Ramos (cell line): ENCODE measurements around the gene TIMD4.
"Not testable (repeated sequence)": the region's sequence is repeated elsewhere in the genome, so short reads cannot be mapped to it uniquely, and the experiment has no call there.

Experiments used
- in situ Hi-C: fragments of 300-500 bp; cut with MboI; formaldehyde crosslinking; loops from one replicate; pipeline ENCODE4 v1.14.3; 2022; ENCODE audit warnings: low sequenced_read_pairs; ENCODE audit not compliant: unreplicated experiment

Gene TIMD4

GRCh38 chr5:156963125-156963524 lies at the start of gene TIMD4:
TIMD4 (minus strand) TSS chr5:156963226; CDS start chr5:156963198, 28 bp downstream.
- in situ Hi-C loops: no loop called here

GRCh38 chr5:157006262-157006661 lies 43.2 kb upstream of the TIMD4 start:
- in situ Hi-C loops: no loop called here

- in situ Hi-C loops: no loop called here
Measured at GRCh38 chr5:157004893-157005551, 42.0 kb upstream of the TIMD4 start.

GRCh38 chr5:156991714-156992113 lies 28.7 kb upstream of the TIMD4 start:
- in situ Hi-C loops: no loop called here

GRCh38 chr5:156984064-156984463 lies 21.0 kb upstream of the TIMD4 start:
- in situ Hi-C loops: no loop called here

- in situ Hi-C loops: no loop called here
Measured at GRCh38 chr5:156981481-156981880, 18.5 kb upstream of the TIMD4 start.

GRCh38 chr5:156974328-156974727 lies 11.3 kb upstream of the TIMD4 start:
- in situ Hi-C loops: no loop called here

GRCh38 chr5:156971848-156972525 lies 9.0 kb upstream of the TIMD4 start:
- in situ Hi-C loops: no loop called here

- in situ Hi-C loops: no loop called here
Measured at GRCh38 chr5:156971415-156971814, 8.4 kb upstream of the TIMD4 start.

GRCh38 chr5:156967386-156967785 lies 4.4 kb upstream of the TIMD4 start:
- in situ Hi-C loops: not testable (repeated sequence)

GRCh38 chr5:156956321-156956720 lies 6.7 kb downstream of the TIMD4 start:
- in situ Hi-C loops: no loop called here

- in situ Hi-C loops: no loop called here
Measured at GRCh38 chr5:156951359-156951758, 11.7 kb downstream of the TIMD4 start.

GRCh38 chr5:156950716-156951115 lies 12.3 kb downstream of the TIMD4 start:
- in situ Hi-C loops: no loop called here

- in situ Hi-C loops: loop anchor here (25.0 kb wide), 1 partner anchor 538 kb away; no protein-coding TSS in a partner anchor
Measured at GRCh38 chr5:156949424-156949823, 13.6 kb downstream of the TIMD4 start.

GRCh38 chr5:156947925-156948324 lies 15.1 kb downstream of the TIMD4 start:
- in situ Hi-C loops: loop anchor here (25.0 kb wide), 1 partner anchor 539 kb away; no protein-coding TSS in a partner anchor

GRCh38 chr5:156942064-156942463 lies 21.0 kb downstream of the TIMD4 start:
- in situ Hi-C loops: loop anchor here (25.0 kb wide), 1 partner anchor 545 kb away; no protein-coding TSS in a partner anchor

GRCh38 chr5:156940462-156940861 lies 22.6 kb downstream of the TIMD4 start:
- in situ Hi-C loops: loop anchor here (25.0 kb wide), 1 partner anchor 547 kb away; no protein-coding TSS in a partner anchor

GRCh38 chr5:156936972-156937371 lies 26.1 kb downstream of the TIMD4 start:
- in situ Hi-C loops: loop anchor here (25.0 kb wide), 1 partner anchor 550 kb away; no protein-coding TSS in a partner anchor

GRCh38 chr5:156934450-156935211 lies 28.4 kb downstream of the TIMD4 start:
- in situ Hi-C loops: loop anchor here (5.0 to 25.0 kb wide), 2 partner anchors 47 to 553 kb away; no protein-coding TSS in a partner anchor

GRCh38 chr5:156929366-156929948 lies 33.6 kb downstream of the TIMD4 start:
- in situ Hi-C loops: loop anchor here (25.0 kb wide), 1 partner anchor 558 kb away; no protein-coding TSS in a partner anchor
